Kidney (tissue), 14 donors: ENCODE data around the gene HTR3B. TPM values are rescaled to one million over a fixed set of nuclear protein-coding genes. Genes with fewer than 3 reads are reported as not detected.

Experiments used
- DNase-seq, 5 donors: peaks; one replicate each; pipeline ENCODE4 v3.0.0-alpha.2; 2013 to 2020
- FAIRE-seq: peaks from 2 replicates; lab custom pipeline; 2012; peaks lifted over from hg19 to GRCh38; lab: Jason Lieb, UNC
- H3K27ac ChIP-seq, 2 donors: one replicate each; pipeline ENCODE4 v1.7.0; 2013; ENCODE audit warnings: low read depth in 2 of 2, low read length in 2 of 2, inconsistent platforms in 1 of 2
- H3K27me3 ChIP-seq: one replicate; pipeline ENCODE4 v1.7.1; 2013; ENCODE audit warnings: low read length, inconsistent platforms; ENCODE audit not compliant: control insufficient read depth, insufficient read depth
- H3K36me3 ChIP-seq, 3 donors: one replicate each; pipeline versions ENCODE4 v1.7.0 to v1.7.1; 2013; ENCODE audit warnings: low read length in 3 of 3, control low read depth in 1 of 3, inconsistent platforms in 1 of 3; ENCODE audit not compliant: insufficient read depth in 3 of 3, control insufficient read depth in 2 of 3
- H3K4me1 ChIP-seq, 3 donors: one replicate each; pipeline versions ENCODE4 v1.7.0 to v1.7.1; 2013; ENCODE audit warnings: low read length in 3 of 3, inconsistent platforms in 1 of 3, low read depth in 1 of 3; ENCODE audit not compliant: control insufficient read depth in 2 of 3, insufficient read depth in 2 of 3
- H3K4me3 ChIP-seq, 3 donors: one replicate each; pipeline versions ENCODE4 v1.7.0 to v1.8.1; 2013; ENCODE audit warnings: low read length in 3 of 3, control low read depth in 1 of 3, inconsistent platforms in 1 of 3
- H3K9ac ChIP-seq, 3 donors: one replicate each; pipeline versions ENCODE4 v1.7.0 to v1.7.1; 2013; ENCODE audit warnings: low read length in 3 of 3, control low read depth in 1 of 3, inconsistent platforms in 1 of 3
- H3K9me3 ChIP-seq, 3 donors: one replicate each; pipeline versions ENCODE4 v1.7.0 to v1.7.1; 2013; ENCODE audit warnings: low read length in 3 of 3, control low read depth in 1 of 3, inconsistent platforms in 1 of 3; ENCODE audit not compliant: control insufficient read depth in 2 of 3, insufficient read depth in 1 of 3
- CTCF ChIP-seq: IDR thresholded peaks from 3 replicates; pipeline ENCODE4 v1.5.1; 2012; ENCODE audit warnings: mild to moderate bottlenecking, moderate library complexity, borderline replicate concordance; ENCODE audit not compliant: insufficient read depth; ENCODE audit errors: extremely low read depth
- intact Hi-C: fragments of 100-400 bp; cut with DNase I; formaldehyde crosslinking; loops from one replicate; pipeline ENCODE4 v1.11.1; 2022
- polyA plus RNA-seq: library from polyadenylated mRNA; stranded (reverse); fragments of 350-450 nt; fragmentation: Illumina TruSeq; extraction: RNeasy Lipid Tissue Mini Kit (QIAGEN cat#74804); gene quantifications from one replicate; pipeline ENCODE4 v1.2.3, GENCODE V29; 2014; ENCODE audit warnings: low read depth, low replicate concordance; ENCODE audit not compliant: insufficient read depth
- total RNA-seq: library from RNA; stranded (reverse); fragmentation: NEBNext Ultra II Directional; extraction: Animal tissue kit (Norgen Biotek cat#: 25700); gene quantifications from one replicate; pipeline ENCODE4 v1.2.1, GENCODE V29; 2021
- donor health status: control.
- donor health status: control.
- donor health status: control.
- donor health status: control.
- donor health status: control.
- donor health status: DM: yes; HTN: yes; CAD: no.
- donor health status: Normal renal cell carcinoma (clear cell type).

The HTR3B gene
- total and polyA plus RNA-seq, 2 donors from 2014 or later: 0.16 TPM; not detected in 1

GRCh38 chr11:113874096-113874495 lies 30.5 kb upstream of the HTR3B start:
- Histone ChIP-seq H3K27me3 (no peaks in the 10 kb centered on the region), H3K9me3 (no peaks in the 10 kb centered on the region), H3K4me3 (peak overlapping the region in 2 of 3 donors; percentile 81 to 85), H3K36me3 (no peaks in the 10 kb centered on the region), H3K4me1 (peaks cover 2 to 3% (median 3%) of the 10 kb centered on the region in 3 donors), H3K27ac (no peak overlapping the region), H3K9ac (peak overlapping the region in 1 of 3 donors; percentile 72)
- no peak for FAIRE-seq
- intact Hi-C loops: no loop called here
- no peak for TF ChIP-seq CTCF
- DNase-seq: no peak

- no peak for FAIRE-seq
- Histone ChIP-seq H3K4me3 (peak overlapping the region; percentile 71 to 85 (median 81)), H3K27me3 (no peaks in the 10 kb centered on the region), H3K4me1 (peaks cover 2 to 3% (median 3%) of the 10 kb centered on the region in 3 donors), H3K9ac (peak overlapping the region; percentile 28 to 72 (median 65)), H3K27ac (no peak overlapping the region), H3K9me3 (no peaks in the 10 kb centered on the region), H3K36me3 (no peaks in the 10 kb centered on the region)
- no peak for TF ChIP-seq CTCF
- peak in 2 of 5 donors; percentile 58 to 73 for DNase-seq
- intact Hi-C loops: no loop called here
Observed at GRCh38 chr11:113874581-113875233, 29.9 kb upstream of the HTR3B start.

GRCh38 chr11:113875234-113876073 lies 29.1 kb upstream of the HTR3B start, which contains the start of gene USP28:
Gene USP28, minus strand, starts transcription at chr11:113875572. Its CDS starts 71 bp downstream, at chr11:113875501.
- Histone ChIP-seq H3K4me3 (peak within 1 kb of the TSS; percentile 71 to 85 (median 81)), H3K9me3 (no peaks in the 10 kb centered on the region), H3K27ac (peak within 1 kb of the TSS; percentile 84 to 89), H3K4me1 (peaks cover 2 to 3% (median 3%) of the 10 kb centered on the region in 3 donors), H3K36me3 (no peaks in the 10 kb centered on the region), H3K27me3 (no peaks in the 10 kb centered on the region), H3K9ac (peak within 1 kb of the TSS; percentile 65 to 72 (median 65))
- TF ChIP-seq CTCF: no peak
- DNase-seq: peak; percentile 97 to 99 (median 98)
- FAIRE-seq: no peak
- intact Hi-C loops: no loop called here
